OCI-LY1 (cell line): ENCODE data around the gene NRP2.

Experiments
- H2AFZ ChIP-seq: fragments of 200-600 bp; sonication (generic), shearing (Covaris generic); 2 replicates; pipeline ENCODE4 v1.6.0; 2014; ENCODE audit warnings: antibody characterized with exemption, mild to moderate bottlenecking, low read length
- H3F3A ChIP-seq: fragments of 200-600 bp; sonication (generic), shearing (Covaris generic); 2 replicates; pipeline ENCODE4 v1.6.0; 2014; ENCODE audit warnings: mild to moderate bottlenecking, antibody characterized with exemption, low read length, moderate library complexity; ENCODE audit not compliant: insufficient read depth
- H3K27ac ChIP-seq: fragments of 200-600 bp; sonication (generic); 2 replicates; pipeline ENCODE4 v1.5.1; 2014; ENCODE audit warnings: low read length, mixed run types, mild to moderate bottlenecking, low read depth; ENCODE audit not compliant: poor library complexity, severe bottlenecking
- H3K27me3 ChIP-seq: fragments of 200-600 bp; sonication (generic); 2 replicates; pipeline ENCODE4 v1.6.0; 2014; ENCODE audit warnings: antibody characterized with exemption, mild to moderate bottlenecking, low read length, moderate library complexity; ENCODE audit not compliant: insufficient read depth
- H3K36me3 ChIP-seq: fragments of 200-600 bp; sonication (generic); 2 replicates; pipeline ENCODE4 v1.6.1; 2014; ENCODE audit warnings: mild to moderate bottlenecking, antibody characterized with exemption, low read length, moderate library complexity, mixed read lengths; ENCODE audit not compliant: insufficient read depth
- H3K4me1 ChIP-seq: fragments of 200-600 bp; sonication (generic); 2 replicates; pipeline ENCODE4 v1.5.1; 2014; ENCODE audit warnings: mild to moderate bottlenecking, low read length, moderate library complexity; ENCODE audit not compliant: insufficient read depth, severe bottlenecking
- H3K4me2 ChIP-seq: fragments of 200-600 bp; sonication (generic), shearing (Covaris generic); 2 replicates; pipeline ENCODE4 v1.6.1; 2014; ENCODE audit warnings: low read length
- H3K4me3 ChIP-seq: fragments of 200-600 bp; sonication (generic); 2 replicates; pipeline ENCODE4 v1.5.1; 2014; ENCODE audit warnings: low read length, low read depth, mild to moderate bottlenecking, mixed read lengths; ENCODE audit not compliant: poor library complexity, severe bottlenecking
- H3K79me2 ChIP-seq: fragments of 200-600 bp; shearing (Covaris generic); 2 replicates; pipeline ENCODE4 v1.6.1; 2016; ENCODE audit warnings: mixed run types, low read length, mixed read lengths; ENCODE audit not compliant: insufficient read depth
- H3K9ac ChIP-seq: fragments of 200-600 bp; sonication (generic), shearing (Covaris generic); 2 replicates; pipeline ENCODE4 v1.6.1; 2014; ENCODE audit warnings: mild to moderate bottlenecking, low read length, mixed read lengths
- H3K9me2 ChIP-seq: fragments of 200-600 bp; sonication (generic), shearing (Covaris generic); 2 replicates; pipeline ENCODE4 v1.6.1; 2014; ENCODE audit warnings: low read depth, mild to moderate bottlenecking, low read length, mixed read lengths
- H3K9me3 ChIP-seq: fragments of 200-600 bp; shearing (Covaris generic); 2 replicates; pipeline ENCODE4 v1.6.1; 2014; ENCODE audit warnings: low read length, mixed read lengths
- H4K20me1 ChIP-seq: fragments of 200-600 bp; sonication (generic), shearing (Covaris generic); 2 replicates; pipeline ENCODE4 v1.6.0; 2016; ENCODE audit warnings: mild to moderate bottlenecking, low read length; ENCODE audit not compliant: insufficient read depth
- EZH2 ChIP-seq: fragments of 200-600 bp; sonication (generic), shearing (Covaris generic); IDR thresholded peaks from 2 replicates; pipeline ENCODE4 v1.8.0; 2017; ENCODE audit warnings: borderline replicate concordance, mixed run types, mild to moderate bottlenecking, antibody characterized with exemption, low read length, moderate library complexity, mixed read lengths
- TF ChIP-seq, protein P1 (sequence below): fragments of 200-600 bp; sonication (generic), shearing (Covaris generic); IDR thresholded peaks from 2 replicates; pipeline ENCODE4 v1.5.1; 2017; ENCODE audit warnings: mild to moderate bottlenecking, antibody characterized with exemption, low read length, moderate library complexity, mixed read lengths

The NRP2 gene

GRCh38 chr2:205836477-205837221 is 154.3 kb downstream of the NRP2 start:
- Histone ChIP-seq H3K27me3 (no peaks in the 10 kb centered on the region), H3K9ac (no peak overlapping the region), H3F3A (no peaks in the 10 kb centered on the region), H3K36me3 (no peaks in the 10 kb centered on the region), H3K27ac (no peak overlapping the region), H3K4me2 (no peak overlapping the region), H2AFZ (no peak overlapping the region), H3K79me2 (no peaks in the 10 kb centered on the region), H3K9me3 (no peaks in the 10 kb centered on the region), H3K9me2 (no peaks in the 10 kb centered on the region), H3K4me3 (no peak overlapping the region), H4K20me1 (no peaks in the 10 kb centered on the region), H3K4me1 (no peaks in the 10 kb centered on the region)
- TF ChIP-seq, protein P1, sequence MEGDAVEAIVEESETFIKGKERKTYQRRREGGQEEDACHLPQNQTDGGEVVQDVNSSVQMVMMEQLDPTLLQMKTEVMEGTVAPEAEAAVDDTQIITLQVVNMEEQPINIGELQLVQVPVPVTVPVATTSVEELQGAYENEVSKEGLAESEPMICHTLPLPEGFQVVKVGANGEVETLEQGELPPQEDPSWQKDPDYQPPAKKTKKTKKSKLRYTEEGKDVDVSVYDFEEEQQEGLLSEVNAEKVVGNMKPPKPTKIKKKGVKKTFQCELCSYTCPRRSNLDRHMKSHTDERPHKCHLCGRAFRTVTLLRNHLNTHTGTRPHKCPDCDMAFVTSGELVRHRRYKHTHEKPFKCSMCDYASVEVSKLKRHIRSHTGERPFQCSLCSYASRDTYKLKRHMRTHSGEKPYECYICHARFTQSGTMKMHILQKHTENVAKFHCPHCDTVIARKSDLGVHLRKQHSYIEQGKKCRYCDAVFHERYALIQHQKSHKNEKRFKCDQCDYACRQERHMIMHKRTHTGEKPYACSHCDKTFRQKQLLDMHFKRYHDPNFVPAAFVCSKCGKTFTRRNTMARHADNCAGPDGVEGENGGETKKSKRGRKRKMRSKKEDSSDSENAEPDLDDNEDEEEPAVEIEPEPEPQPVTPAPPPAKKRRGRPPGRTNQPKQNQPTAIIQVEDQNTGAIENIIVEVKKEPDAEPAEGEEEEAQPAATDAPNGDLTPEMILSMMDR: no peak

GRCh38 chr2:205837663-205838062 is 155.4 kb downstream of the NRP2 start:
- Histone ChIP-seq H3K4me1 (no peaks in the 10 kb centered on the region), H3F3A (no peaks in the 10 kb centered on the region), H3K9me2 (no peaks in the 10 kb centered on the region), H3K4me3 (no peak overlapping the region), H2AFZ (no peak overlapping the region), H3K4me2 (no peak overlapping the region), H3K9me3 (no peaks in the 10 kb centered on the region), H3K9ac (no peak overlapping the region), H3K79me2 (no peaks in the 10 kb centered on the region), H3K36me3 (no peaks in the 10 kb centered on the region), H3K27me3 (no peaks in the 10 kb centered on the region), H3K27ac (no peak overlapping the region), H4K20me1 (no peaks in the 10 kb centered on the region)
- TF ChIP-seq EZH2: no peak
- TF ChIP-seq, protein P1: no peak

GRCh38 chr2:205845446-205845845 is 163.1 kb downstream of the NRP2 start:
- Histone ChIP-seq H4K20me1 (no peaks in the 10 kb centered on the region), H3K27ac (no peak overlapping the region), H3K36me3 (no peaks in the 10 kb centered on the region), H3F3A (no peaks in the 10 kb centered on the region), H3K9me2 (no peaks in the 10 kb centered on the region), H3K27me3 (no peaks in the 10 kb centered on the region), H3K4me3 (no peak overlapping the region), H3K9ac (no peak overlapping the region), H2AFZ (no peak overlapping the region), H3K4me2 (no peak overlapping the region), H3K9me3 (no peaks in the 10 kb centered on the region), H3K79me2 (no peaks in the 10 kb centered on the region), H3K4me1 (no peaks in the 10 kb centered on the region)
- no peak for TF ChIP-seq EZH2
- TF ChIP-seq, protein P1: no peak
